OCI-LY7 (cell line): Measurements from ENCODE around the gene MED22. TPM values are rescaled to one million over a fixed set of nuclear protein-coding genes. Genes with fewer than 3 reads are reported as not detected.

Experiments used
- BruUV-seq: library from RNA; stranded (reverse); fragments of 400-500 nt; replicated peaks from 2 replicates; lab custom pipeline; 2021; lab: Mats Ljungman, UMichigan
- CTCF ChIA-PET: fragments of 300-600 bp; sonication (Branson Sonifier 250); formaldehyde crosslinking; loops from one replicate; lab custom pipeline; 2022; ENCODE audit warnings: antibody characterized with exemption; ENCODE audit not compliant: unreplicated experiment; lab: Charles Lee
- POLR2A ChIA-PET: fragments of 300-600 bp; sonication (Branson Sonifier 250); formaldehyde crosslinking; loops from one replicate; lab custom pipeline; 2022; ENCODE audit warnings: antibody characterized with exemption; lab: Charles Lee
- DNase-seq: peaks from one replicate; pipeline ENCODE4 v3.0.0-alpha.2; 2015; ENCODE audit warnings: low spot score
- H2AFZ ChIP-seq: fragments of 200-600 bp; sonication (generic), shearing (Covaris generic); 2 replicates; pipeline ENCODE4 v1.6.1; 2014; ENCODE audit warnings: mild to moderate bottlenecking, antibody characterized with exemption, low read length, moderate library complexity
- H3K27ac ChIP-seq: fragments of 200-600 bp; sonication (generic); 2 replicates; pipeline ENCODE4 v1.5.1; 2014; ENCODE audit warnings: mixed run types, low read depth, mild to moderate bottlenecking, moderate library complexity, low read length, inconsistent platforms; ENCODE audit not compliant: poor library complexity, severe bottlenecking
- H3K36me3 ChIP-seq: fragments of 200-600 bp; sonication (generic); 2 replicates; pipeline ENCODE4 v1.6.1; 2014; ENCODE audit warnings: mild to moderate bottlenecking, antibody characterized with exemption, low read length, moderate library complexity, mixed read lengths; ENCODE audit not compliant: insufficient read depth
- H3K4me1 ChIP-seq: fragments of 200-600 bp; sonication (generic); 2 replicates; pipeline ENCODE4 v1.5.1; 2014; ENCODE audit warnings: mild to moderate bottlenecking, low read length; ENCODE audit not compliant: insufficient read depth, poor library complexity, severe bottlenecking
- H3K4me2 ChIP-seq: fragments of 200-600 bp; sonication (generic); 2 replicates; pipeline ENCODE4 v1.6.1; 2014; ENCODE audit warnings: mild to moderate bottlenecking, low read length
- H3K4me3 ChIP-seq: fragments of 200-600 bp; sonication (generic); 2 replicates; pipeline ENCODE4 v1.5.1; 2014; ENCODE audit warnings: mild to moderate bottlenecking, low read depth, low read length; ENCODE audit not compliant: poor library complexity, severe bottlenecking
- H3K79me2 ChIP-seq: fragments of 200-600 bp; sonication (generic); 2 replicates; pipeline ENCODE4 v1.6.1; 2016; ENCODE audit warnings: low read depth, mild to moderate bottlenecking, low read length, moderate library complexity, mixed read lengths; ENCODE audit not compliant: insufficient read depth
- H3K9me2 ChIP-seq: fragments of 200-600 bp; sonication (generic); 2 replicates; pipeline ENCODE4 v1.6.1; 2016; ENCODE audit warnings: mild to moderate bottlenecking, low read length, mixed read lengths; ENCODE audit not compliant: insufficient read depth
- H3K9me3 ChIP-seq: fragments of 200-600 bp; sonication (generic); 2 replicates; pipeline ENCODE4 v1.6.1; 2014; ENCODE audit warnings: mild to moderate bottlenecking, mixed run types, low read length, mixed read lengths
- H4K20me1 ChIP-seq: fragments of 200-600 bp; sonication (generic); 2 replicates; pipeline ENCODE4 v1.6.1; 2014; ENCODE audit warnings: mild to moderate bottlenecking, antibody characterized with exemption, low read length, moderate library complexity, mixed read lengths; ENCODE audit not compliant: insufficient read depth
- CTCF ChIP-seq: fragments of 200-600 bp; sonication (generic); conservative IDR thresholded peaks from 2 replicates; pipeline ENCODE4 v1.5.1; 2014; ENCODE audit warnings: mild to moderate bottlenecking, antibody characterized with exemption, low read length, moderate library complexity, mixed read lengths
- EZH2phosphoT487 ChIP-seq: fragments of 200-600 bp; sonication (generic); IDR thresholded peaks from 2 replicates; pipeline ENCODE4 v1.6.1; 2018; ENCODE audit warnings: low read depth, borderline replicate concordance, mild to moderate bottlenecking, mixed run types, antibody characterized with exemption, low read length, moderate library complexity, mixed read lengths
- intact Hi-C: fragments of 100-400 bp; cut with micrococcal nuclease; formaldehyde crosslinking; loops from one replicate; pipeline ENCODE4 v1.10.0; 2022; ENCODE audit not compliant: unreplicated experiment
- total RNA-seq, 2 experiments: library from RNA; depleted of rRNA in 1 of 2; stranded (reverse); fragments of >200 nt in 1 of 2; shearing (Covaris generic) in 1 of 2; gene quantifications; 2 replicates each; pipeline ENCODE4 v1.2.3, GENCODE V29; 2014 to 2022

Gene MED22
- total RNA-seq, 2 experiments from 2014 or later: 52.0 to 62.1 TPM

GRCh38 chr9:133332381-133332730, 15.6 kb downstream of the MED22 start:
- DNase-seq: no peak
- intact Hi-C loops: no loop called here

GRCh38 chr9:133331641-133332380, 16.1 kb downstream of the MED22 start:
- DNase-seq: no peak
- peaks cover 11% of the 10 kb centered on the region; the same call in 1 of the 2 replicates for H4K20me1 ChIP-seq
- H3K9me3 ChIP-seq: no peaks in the 10 kb centered on the region
- H3K27ac ChIP-seq: no peak overlapping the region
- H3K4me1 ChIP-seq: peaks cover 21% of the 10 kb centered on the region
- TF ChIP-seq EZH2phosphoT487 (no peak), CTCF (no peak)
- no peak overlapping the region for H3K4me2 ChIP-seq
- CTCF ChIA-PET: no interaction called here
- H3K36me3 ChIP-seq: peaks cover 67% of the 10 kb centered on the region
- H2AFZ ChIP-seq: no peak overlapping the region
- intact Hi-C loops: no loop called here
- no peaks in the 10 kb centered on the region for H3K9me2 ChIP-seq
- no peak overlapping the region for H3K4me3 ChIP-seq
- H3K79me2 ChIP-seq: peaks cover 17% of the 10 kb centered on the region
- BruUV-seq: no TSS peak
- POLR2A ChIA-PET: no interaction called here

More at GRCh38 chr9:133332381-133332730, 15.6 kb downstream of the MED22 start:
- Histone ChIP-seq H3K9me2 (no peaks in the 10 kb centered on the region), H3K4me2 (no peak overlapping the region), H3K27ac (no peak overlapping the region), H4K20me1 (peaks cover 11% of the 10 kb centered on the region; the same call in 1 of the 2 replicates), H3K36me3 (peaks cover 71% of the 10 kb centered on the region), H3K9me3 (no peaks in the 10 kb centered on the region), H3K4me3 (no peak overlapping the region), H3K79me2 (peaks cover 17% of the 10 kb centered on the region), H3K4me1 (peaks cover 24% of the 10 kb centered on the region), H2AFZ (no peak overlapping the region)
- CTCF ChIA-PET: no interaction called here
- POLR2A ChIA-PET: no interaction called here
- BruUV-seq: no TSS peak
- no peak for TF ChIP-seq CTCF
- TF ChIP-seq EZH2phosphoT487: no peak

- Histone ChIP-seq H3K4me1 (peaks cover 15% of the 10 kb centered on the region), H3K9me3 (no peaks in the 10 kb centered on the region), H3K4me2 (no peak overlapping the region), H4K20me1 (peaks cover 11% of the 10 kb centered on the region; the same call in 1 of the 2 replicates), H3K9me2 (no peaks in the 10 kb centered on the region), H3K27ac (no peak overlapping the region), H3K36me3 (peaks cover 63% of the 10 kb centered on the region), H3K79me2 (peaks cover 17% of the 10 kb centered on the region), H2AFZ (no peak overlapping the region), H3K4me3 (no peak overlapping the region)
- ChIA-PET CTCF (no interaction called here), POLR2A (no interaction called here)
- intact Hi-C loops: no loop called here
- no TSS peak for BruUV-seq
- no peak for DNase-seq
- TF ChIP-seq EZH2phosphoT487: no peak
- TF ChIP-seq CTCF: no peak
Observed at GRCh38 chr9:133331221-133331620, 16.7 kb downstream of the MED22 start.
